Gastrocnemius medialis (tissue), 4 donors: ENCODE measurements around the gene PTCHD4. TPM values are rescaled to one million over a fixed set of nuclear protein-coding genes. Genes with fewer than 3 reads are reported as not detected.

Source experiments
- ATAC-seq, 2 donors: fragments of 150-250 bp; one replicate each; pipeline ENCODE4 v1.9.1; 2016
- DNase-seq, 2 donors: peaks; one replicate each; pipeline ENCODE4 v3.0.0-alpha.2; 2019
- H3K27ac ChIP-seq, 4 donors: fragments of 200-600 bp; sonication (generic); 1 replicate in 1 of 4; 2 replicates in 3 of 4; pipeline ENCODE4 v1.5.1; 2016 to 2018; ENCODE audit warnings: mild to moderate bottlenecking in 2 of 4, moderate library complexity in 1 of 4
- H3K27me3 ChIP-seq, 3 donors: fragments of 200-600 bp; sonication (generic) in 2 of 3; 1 replicate in 1 of 3; 2 replicates in 2 of 3; pipeline versions ENCODE4 v1.5.1 to v1.6.0; 2016 to 2019; ENCODE audit warnings: mild to moderate bottlenecking in 1 of 3, moderate library complexity in 1 of 3
- H3K36me3 ChIP-seq, 2 donors: fragments of 200-600 bp; sonication (generic) in 1 of 2; one replicate each; pipeline ENCODE4 v1.5.1; 2017 to 2018
- H3K4me1 ChIP-seq, 2 donors: fragments of 200-600 bp; sonication (generic) in 1 of 2; one replicate each; pipeline ENCODE4 v1.5.1; 2016 to 2017; ENCODE audit warnings: mild to moderate bottlenecking in 2 of 2
- H3K4me3 ChIP-seq, 4 donors: fragments of 200-600 bp; sonication (generic) in 3 of 4; 1 replicate in 1 of 4; 2 replicates in 3 of 4; pipeline ENCODE4 v1.5.1; 2016 to 2019; ENCODE audit warnings: mild to moderate bottlenecking in 2 of 4
- H3K9me3 ChIP-seq, 3 donors: fragments of 200-600 bp; sonication (generic) in 2 of 3; 1 replicate in 1 of 3; 2 replicates in 2 of 3; pipeline ENCODE4 v1.5.1; 2016 to 2019
- CTCF ChIP-seq, 5 experiments: fragments of 450-650 bp in 3 of 5; fragments of 200-600 bp in 2 of 5; sonication (generic) in 2 of 5; IDR thresholded peaks in 4 of 5; conservative IDR thresholded peaks in 1 of 5; 1 replicate in 4 of 5; 2 replicates in 1 of 5; pipeline ENCODE4 v1.5.1; 2016 to 2019; ENCODE audit warnings: antibody characterized with exemption in 5 of 5, mild to moderate bottlenecking in 3 of 5, moderate library complexity in 3 of 5
- POLR2A ChIP-seq, 2 donors: fragments of 450-650 bp; IDR thresholded peaks; one replicate each; pipeline ENCODE4 v1.6.1; 2017; ENCODE audit warnings: antibody characterized with exemption in 2 of 2, mild to moderate bottlenecking in 2 of 2, moderate library complexity in 2 of 2
- in situ Hi-C, 4 donors: fragments of 200-750 bp; cut with MboI; loops; one replicate each; pipeline versions ENCODE4 v1.15.0 to v1.8.0; 2017; ENCODE audit warnings: low sequenced_read_pairs in 4 of 4
- intact Hi-C: fragments of 100-400 bp; cut with DNase I; formaldehyde crosslinking; loops from one replicate; pipeline ENCODE4 v1.15.1; 2023; ENCODE audit warnings: low total_unique reads
- total RNA-seq, 4 donors: library from RNA; depleted of rRNA; stranded (reverse); fragments of >200 nt; gene quantifications; one replicate each; pipeline versions ENCODE4 v1.1.0 to v1.2.3, GENCODE V29; 2016

PTCHD4 gene
- total RNA-seq, 4 donors from 2014 or later = 0.15 to 0.20 TPM; not detected in 2

DNA sequence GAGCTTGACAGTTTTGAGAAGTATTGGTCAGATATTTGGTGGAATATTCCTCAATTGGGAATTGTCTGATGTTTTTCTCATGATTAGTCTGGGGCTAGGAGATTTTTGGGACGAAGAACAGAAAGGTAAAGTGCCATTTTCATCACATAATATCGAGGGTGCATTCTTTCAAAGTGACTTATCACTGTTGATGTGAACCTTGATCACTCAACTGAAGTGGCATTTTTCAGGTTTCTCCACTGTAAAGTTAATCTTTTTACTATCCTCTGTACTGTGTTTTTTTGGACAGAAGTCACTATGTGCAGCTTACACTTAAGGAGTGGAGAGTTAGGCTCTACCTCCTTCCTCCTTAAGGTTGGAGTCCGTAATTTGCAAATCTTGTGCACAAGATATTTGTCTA, 39.2 kb downstream of the PTCHD4 start:
- TF ChIP-seq CTCF (IDR thresholded peaks at IDR 0.05 in 4 of 5, conservative IDR thresholded peaks at IDR 0.05 in 1 of 5) = no peak
- TF ChIP-seq POLR2A (IDR thresholded peaks at IDR 0.05) = no peak
- peaks cover 4 to 8% (median 6%) of the 10 kb centered on the region in 3 donors for H3K27me3 ChIP-seq
- ATAC-seq = no peak
- in situ Hi-C loops (no loop called here), intact Hi-C loops (no loop called here)
- no peak overlapping the region for H3K27ac ChIP-seq
- H3K4me3 ChIP-seq = no peak overlapping the region
- no peaks in the 10 kb centered on the region for H3K9me3 ChIP-seq
- no peaks in the 10 kb centered on the region for H3K4me1 ChIP-seq
- H3K36me3 ChIP-seq = no peaks in the 10 kb centered on the region
- DNase-seq = no peak

- no peak overlapping the region for H3K27ac ChIP-seq
- H3K27me3 ChIP-seq = peaks cover 4 to 8% (median 6%) of the 10 kb centered on the region in 3 donors
- no peaks in the 10 kb centered on the region for H3K36me3 ChIP-seq
- DNase-seq (no peak), ATAC-seq (no peak)
- TF ChIP-seq POLR2A (IDR thresholded peaks at IDR 0.05) (no peak), CTCF (IDR thresholded peaks at IDR 0.05 in 4 of 5, conservative IDR thresholded peaks at IDR 0.05 in 1 of 5) (no peak)
- H3K9me3 ChIP-seq = no peaks in the 10 kb centered on the region
- intact Hi-C loops (no loop called here), in situ Hi-C loops (no loop called here)
- no peaks in the 10 kb centered on the region for H3K4me1 ChIP-seq
- H3K4me3 ChIP-seq = no peak overlapping the region
Observed at GRCh38 chr6:48069280-48069679, 41.7 kb downstream of the PTCHD4 start.

DNA sequence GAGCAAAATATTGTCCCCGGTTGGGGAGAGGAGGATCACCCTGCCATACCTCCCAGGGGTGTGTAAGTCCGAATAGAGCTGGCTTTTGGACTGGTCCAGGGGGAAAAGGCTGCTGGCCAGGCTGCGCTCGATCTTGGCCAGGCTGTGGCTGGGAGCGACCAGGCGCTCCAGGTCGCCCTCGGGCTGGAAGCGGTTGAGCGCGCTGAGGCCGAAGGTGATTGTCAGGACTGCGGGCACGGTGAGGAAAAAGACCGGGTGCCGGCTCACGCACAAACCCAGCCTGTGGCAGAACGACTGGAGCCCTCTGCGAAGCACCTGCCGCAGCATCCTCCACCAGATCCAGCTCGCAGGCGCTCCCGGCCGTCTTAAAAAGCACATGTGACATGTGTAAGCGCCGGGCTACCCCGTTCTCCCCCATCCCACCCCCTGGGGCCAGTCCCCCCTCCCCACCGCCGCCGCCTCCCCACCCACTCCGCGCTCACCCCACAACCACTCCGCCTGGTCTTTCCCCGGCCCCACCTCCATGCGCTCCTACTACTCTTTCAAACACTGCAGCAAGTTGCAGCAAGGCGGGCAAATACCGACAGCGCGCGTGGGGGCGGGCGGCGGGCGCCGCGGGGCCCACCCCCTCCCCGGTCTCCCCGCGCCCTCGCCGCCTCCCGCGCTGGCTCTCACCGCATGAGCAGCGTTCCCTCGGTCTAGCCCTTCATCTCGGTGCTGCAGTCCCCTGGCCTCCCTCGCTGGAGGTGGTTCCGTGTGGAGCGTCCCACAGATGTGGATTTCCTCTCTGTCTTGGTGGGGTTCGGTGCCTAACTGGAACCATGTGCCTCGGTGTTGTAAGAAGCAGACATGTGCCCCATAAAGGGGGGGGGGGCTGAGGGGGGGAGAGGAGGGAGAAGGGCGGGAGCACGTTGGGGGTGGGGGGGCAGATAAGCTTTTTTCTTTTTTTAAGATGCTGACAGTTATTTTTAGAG, 42.4 kb downstream of the PTCHD4 start:
- H3K36me3 ChIP-seq = no peaks in the 10 kb centered on the region
- in situ Hi-C loops (no loop called here), intact Hi-C loops (no loop called here)
- H3K9me3 ChIP-seq = no peaks in the 10 kb centered on the region
- peak overlapping the region in 3 of 4 donors; percentile 28 to 34 (median 31) for H3K4me3 ChIP-seq
- DNase-seq (no peak), ATAC-seq (no peak)
- H3K27ac ChIP-seq = no peak overlapping the region
- H3K27me3 ChIP-seq = peaks cover 4 to 8% (median 6%) of the 10 kb centered on the region in 3 donors
- no peaks in the 10 kb centered on the region for H3K4me1 ChIP-seq
- TF ChIP-seq CTCF (IDR thresholded peaks at IDR 0.05 in 4 of 5, conservative IDR thresholded peaks at IDR 0.05 in 1 of 5) (no peak), POLR2A (IDR thresholded peaks at IDR 0.05) (no peak)

DNA sequence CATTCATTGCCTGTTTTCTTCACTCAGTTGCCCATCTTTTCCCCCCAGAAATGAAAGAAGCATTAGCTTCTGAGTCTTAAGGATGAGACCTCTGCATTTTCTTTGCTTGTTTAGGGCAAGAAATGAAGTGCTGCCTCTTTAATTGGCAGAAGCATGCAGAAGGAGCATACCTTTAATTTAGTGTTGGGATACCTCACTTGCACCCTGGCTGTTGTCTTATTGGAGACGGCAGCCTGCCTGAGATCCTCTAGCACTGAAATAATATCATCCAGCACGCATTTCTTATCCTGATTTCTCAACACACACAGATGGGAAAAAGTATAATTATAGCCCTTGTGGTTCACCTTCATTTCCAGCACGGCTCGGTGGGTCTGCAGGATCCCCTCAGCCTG, 43.1 kb downstream of the PTCHD4 start:
- Histone ChIP-seq H3K27me3 (peaks cover 4 to 8% (median 6%) of the 10 kb centered on the region in 3 donors), H3K4me3 (peak overlapping the region in 3 of 4 donors; percentile 28 to 34 (median 31)), H3K27ac (no peak overlapping the region), H3K36me3 (no peaks in the 10 kb centered on the region), H3K9me3 (no peaks in the 10 kb centered on the region), H3K4me1 (no peaks in the 10 kb centered on the region)
- TF ChIP-seq POLR2A (IDR thresholded peaks at IDR 0.05) (no peak), CTCF (IDR thresholded peaks at IDR 0.05 in 4 of 5, conservative IDR thresholded peaks at IDR 0.05 in 1 of 5) (no peak)
- intact Hi-C loops (no loop called here), in situ Hi-C loops (no loop called here)
- ATAC-seq (no peak), DNase-seq (no peak)
